Astrocyte (in vitro differentiated cells and primary cell): ENCODE measurements around the gene RMND5B. TPM values are rescaled to one million over a fixed set of nuclear protein-coding genes. Genes with fewer than 3 reads are reported as not detected.

ENCODE experiments used
- DNase-seq: peaks from one replicate; pipeline ENCODE4 v3.0.0-alpha.2; 2010; ENCODE audit warnings: low read depth
- FAIRE-seq: peaks from 2 replicates; lab custom pipeline; 2011; peaks lifted over from hg19 to GRCh38; lab: Jason Lieb, UNC
- H2AFZ ChIP-seq: 2 replicates; pipeline ENCODE4 v1.6.0; 2012; ENCODE audit warnings: low read depth, low read length, inconsistent platforms
- H3K27ac ChIP-seq: 2 replicates; pipeline ENCODE4 v1.5.1; 2011; ENCODE audit warnings: low read depth, low read length, inconsistent platforms
- H3K27me3 ChIP-seq: 2 replicates; pipeline ENCODE4 v1.6.0; 2011; ENCODE audit warnings: low read length, inconsistent platforms; ENCODE audit not compliant: insufficient read depth
- H3K36me3 ChIP-seq: 2 replicates; pipeline ENCODE4 v1.5.1; 2011; ENCODE audit warnings: low read length, inconsistent platforms; ENCODE audit not compliant: insufficient read depth
- H3K4me1 ChIP-seq: 2 replicates; pipeline ENCODE4 v1.5.1; 2011; ENCODE audit warnings: low read length, inconsistent platforms; ENCODE audit not compliant: insufficient read depth
- H3K4me2 ChIP-seq: 2 replicates; pipeline ENCODE4 v1.6.0; 2012; ENCODE audit warnings: low read length, inconsistent platforms
- H3K4me3 ChIP-seq: 2 replicates; pipeline ENCODE4 v1.5.1; 2011; ENCODE audit warnings: low read depth, mild to moderate bottlenecking, low read length, inconsistent platforms; ENCODE audit not compliant: insufficient read depth
- H3K79me2 ChIP-seq: 2 replicates; pipeline ENCODE4 v1.6.0; 2012; ENCODE audit warnings: mild to moderate bottlenecking, low read length, inconsistent platforms; ENCODE audit not compliant: insufficient read depth
- H3K9ac ChIP-seq: 2 replicates; pipeline ENCODE4 v1.6.0; 2012; ENCODE audit warnings: mild to moderate bottlenecking, low read length, inconsistent platforms
- H3K9me3 ChIP-seq: 2 replicates; pipeline ENCODE4 v1.5.1; 2012; ENCODE audit warnings: low read depth, mild to moderate bottlenecking, low read length, inconsistent platforms; ENCODE audit not compliant: insufficient read depth
- H4K20me1 ChIP-seq: 2 replicates; pipeline ENCODE4 v1.6.0; 2012; ENCODE audit warnings: low read length, inconsistent platforms; ENCODE audit not compliant: insufficient read depth
- H3K27ac Mint-ChIP-seq: one replicate; pipeline ENCODE4 v1.8.0; 2021; ENCODE audit warnings: mild to moderate bottlenecking, mixed read lengths; ENCODE audit not compliant: unreplicated experiment
- H3K27me3 Mint-ChIP-seq: one replicate; pipeline ENCODE4 v1.8.0; 2021; ENCODE audit warnings: low read depth, mixed read lengths; ENCODE audit not compliant: unreplicated experiment
- H3K36me3 Mint-ChIP-seq: one replicate; pipeline ENCODE4 v1.8.0; 2021; ENCODE audit warnings: low read depth, mixed read lengths; ENCODE audit not compliant: unreplicated experiment
- H3K4me1 Mint-ChIP-seq: one replicate; pipeline ENCODE4 v1.8.0; 2021; ENCODE audit warnings: low read depth, mixed read lengths; ENCODE audit not compliant: unreplicated experiment
- H3K4me3 Mint-ChIP-seq: one replicate; pipeline ENCODE4 v1.8.0; 2021; ENCODE audit warnings: mild to moderate bottlenecking, moderate library complexity, mixed read lengths; ENCODE audit not compliant: unreplicated experiment
- H3K9me3 Mint-ChIP-seq: one replicate; pipeline ENCODE4 v1.8.0; 2021; ENCODE audit warnings: mild to moderate bottlenecking, mixed read lengths; ENCODE audit not compliant: unreplicated experiment
- CTCF ChIP-seq: IDR thresholded peaks from 2 replicates; pipeline ENCODE4 v1.5.1; 2011; ENCODE audit warnings: low read depth, mild to moderate bottlenecking, inconsistent platforms, low read length, moderate library complexity; ENCODE audit not compliant: insufficient read depth
- EZH2 ChIP-seq: IDR thresholded peaks from 2 replicates; pipeline ENCODE4 v1.6.1; 2012; ENCODE audit warnings: mild to moderate bottlenecking, low read length, inconsistent platforms; ENCODE audit not compliant: insufficient read depth
- total RNA-seq: library from RNA; stranded (reverse); gene quantifications from 2 replicates; pipeline ENCODE4 v1.2.1, GENCODE V29; 2021

RMND5B gene
- total RNA-seq, 1 donor from 2014 or later = 14.3 TPM

- Mint-ChIP-seq H3K27me3 (peaks cover 3% of the 10 kb centered on the region), H3K4me1 (peaks cover 1% of the 10 kb centered on the region), H3K27ac (no peak overlapping the region), H3K4me3 (no peak overlapping the region), H3K36me3 (no peaks in the 10 kb centered on the region), H3K9me3 (no peaks in the 10 kb centered on the region)
- no peaks in the 10 kb centered on the region for H3K79me2 ChIP-seq
- H3K9me3 ChIP-seq = no peaks in the 10 kb centered on the region
- no peaks in the 10 kb centered on the region for H3K4me1 ChIP-seq
- H3K27me3 ChIP-seq = no peaks in the 10 kb centered on the region
- no peak overlapping the region for H3K4me2 ChIP-seq
- no peak overlapping the region for H2AFZ ChIP-seq
- DNase-seq (no peak), FAIRE-seq (no peak)
- TF ChIP-seq EZH2 (no peak), CTCF (no peak)
- H3K9ac ChIP-seq = no peak overlapping the region
- no peak overlapping the region for H3K27ac ChIP-seq
- H3K4me3 ChIP-seq = no peak overlapping the region
- H4K20me1 ChIP-seq = no peaks in the 10 kb centered on the region
- H3K36me3 ChIP-seq = no peaks in the 10 kb centered on the region
Observed at GRCh38 chr5:178123966-178124925, 6.6 kb upstream of the RMND5B start.

- H2AFZ ChIP-seq = no peak overlapping the region
- Mint-ChIP-seq H3K4me3 (no peak overlapping the region), H3K27ac (no peak overlapping the region), H3K4me1 (peaks cover 1% of the 10 kb centered on the region), H3K36me3 (no peaks in the 10 kb centered on the region), H3K27me3 (peaks cover 2% of the 10 kb centered on the region), H3K9me3 (no peaks in the 10 kb centered on the region)
- no peak overlapping the region for H3K4me2 ChIP-seq
- no peak overlapping the region for H3K9ac ChIP-seq
- H4K20me1 ChIP-seq = no peaks in the 10 kb centered on the region
- TF ChIP-seq EZH2 (no peak), CTCF (no peak)
- H3K27ac ChIP-seq = no peak overlapping the region
- H3K36me3 ChIP-seq = no peaks in the 10 kb centered on the region
- no peaks in the 10 kb centered on the region for H3K9me3 ChIP-seq
- no peaks in the 10 kb centered on the region for H3K79me2 ChIP-seq
- no peak for FAIRE-seq
- no peaks in the 10 kb centered on the region for H3K27me3 ChIP-seq
- DNase-seq = no peak
- H3K4me1 ChIP-seq = no peaks in the 10 kb centered on the region
- H3K4me3 ChIP-seq = no peak overlapping the region
Observed at GRCh38 chr5:178125253-178125906, 5.4 kb upstream of the RMND5B start.
